ENCODE results near the gene TMEM164.

The TMEM164 gene

DNA sequence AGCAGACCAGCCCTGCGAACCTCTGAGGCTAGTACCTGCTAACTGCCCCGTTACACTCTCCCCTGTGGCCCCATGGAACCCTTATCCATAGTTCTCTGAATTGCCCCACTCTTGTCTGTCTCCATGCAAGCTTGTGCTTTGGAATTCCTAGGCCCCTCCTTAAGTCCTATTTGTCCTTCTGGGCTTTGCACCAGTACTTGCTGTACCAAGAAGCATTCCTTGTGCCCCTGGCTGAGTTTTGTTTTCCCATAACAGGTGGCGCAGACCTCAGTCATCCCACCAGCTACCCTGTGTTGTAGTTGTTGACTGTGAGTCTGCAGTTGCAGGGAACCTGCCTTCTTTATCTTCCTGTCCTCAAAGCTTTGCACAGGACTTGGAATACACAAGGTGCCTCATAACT lies 167.1 kb downstream of the TMEM164 start:
- CTCF ChIA-PET: interaction anchor here (0.7 kb wide), 1 partner anchor 9 kb away, joined by 4 read pairs; no protein-coding TSS in a partner anchor
- Histone ChIP-seq H3K27ac (ENCODE audit: insufficient read depth in 1 of 2, low read depth in 1 of 2, low read length in 2 of 2, poor library complexity in 1 of 2, severe bottlenecking in 2 of 2) (no peak overlapping the region), H3K36me3 (ENCODE audit: control insufficient read depth in 4 of 4, insufficient read depth in 4 of 4, low read length in 3 of 4) (peaks cover 3 to 21% (median 10%) of the 10 kb centered on the region in 4 experiments), H3K27me3 (replicated peaks in 2 of 5; ENCODE audit: control insufficient read depth in 4 of 5, insufficient read depth in 5 of 5, low read length in 4 of 5) (peaks cover 0 to 1% (median 0%) of the 10 kb centered on the region in 5 experiments), H3K4me3 (ENCODE audit: control insufficient read depth in 1 of 7, extremely low read depth in 1 of 7, insufficient read depth in 4 of 7, low read depth in 2 of 7, low read length in 6 of 7) (no peak overlapping the region), H3K4me1 (ENCODE audit: control extremely low read depth in 1 of 4, control insufficient read depth in 4 of 4, insufficient read depth in 4 of 4, low read length in 3 of 4) (peaks cover 0 to 3% (median 1%) of the 10 kb centered on the region in 4 experiments), H3K9me3 (ENCODE audit: control extremely low read depth in 1 of 5, control insufficient read depth in 4 of 5, insufficient read depth in 2 of 5, low read depth in 1 of 5, low read length in 4 of 5) (no peaks in the 10 kb centered on the region)
- POLR2A ChIA-PET: no interaction called here
- no peak for DNase-seq
- WGBS (ENCODE audit: insufficient coverage): 94% methylated on average over 2 of the region's 3 CpGs

DNA sequence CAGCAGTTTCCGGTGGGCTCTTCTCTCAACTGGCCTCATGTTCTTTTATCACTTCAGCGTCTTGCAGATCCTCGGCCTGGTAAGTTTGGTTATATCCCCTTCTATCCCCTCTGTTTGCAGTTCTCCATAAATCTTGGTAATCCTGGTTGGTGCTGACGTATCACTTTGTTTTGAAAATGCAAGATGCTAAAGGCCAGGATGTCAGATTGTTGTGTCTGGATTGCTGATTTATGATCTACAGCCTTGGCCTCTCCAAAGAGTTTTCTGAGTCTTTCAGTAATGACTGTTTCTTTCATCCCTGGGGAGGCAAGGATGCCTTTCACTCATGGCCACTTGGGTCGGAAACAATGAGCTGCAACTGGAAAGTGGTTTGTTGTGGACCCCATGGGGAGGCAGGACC lies 168.5 kb downstream of the TMEM164 start:
- CTCF ChIA-PET: no interaction called here

DNA sequence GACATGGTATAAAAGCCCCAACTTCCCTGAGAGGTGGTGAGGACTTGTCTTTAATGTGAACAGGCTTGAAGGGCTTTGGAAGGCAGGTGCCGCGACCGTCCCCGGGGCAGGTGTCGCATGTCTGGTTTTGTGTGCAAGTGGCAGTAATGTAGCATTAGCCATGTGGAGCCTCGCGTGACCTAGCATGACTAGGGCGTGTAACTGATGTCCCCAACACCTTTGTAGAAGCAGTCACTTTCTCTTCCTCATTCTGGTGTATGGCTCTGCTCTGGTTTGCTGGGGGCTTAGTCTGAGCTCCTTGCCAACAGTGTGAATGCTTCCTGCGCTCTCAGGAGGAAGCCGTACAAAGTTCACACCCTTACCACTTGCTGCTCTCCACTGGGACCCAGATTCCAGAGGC lies 169.3 kb downstream of the TMEM164 start:
- DNase-seq: peak in 1 of 3 donors; percentile 18
- H3K27ac ChIP-seq (ENCODE audit: insufficient read depth in 1 of 2, low read depth in 1 of 2, low read length in 2 of 2, poor library complexity in 1 of 2, severe bottlenecking in 2 of 2): no peak overlapping the region
- WGBS (ENCODE audit: insufficient coverage): 96% methylated on average over 10 of the region's 10 CpGs
- no peak overlapping the region for H3K4me3 ChIP-seq (ENCODE audit: control insufficient read depth in 1 of 7, extremely low read depth in 1 of 7, insufficient read depth in 4 of 7, low read depth in 2 of 7, low read length in 6 of 7)
- H3K9me3 ChIP-seq (ENCODE audit: control extremely low read depth in 1 of 5, control insufficient read depth in 4 of 5, insufficient read depth in 2 of 5, low read depth in 1 of 5, low read length in 4 of 5): peaks cover 0 to 2% (median 0%) of the 10 kb centered on the region in 5 experiments
- ChIA-PET CTCF (interaction anchor here (1.1 kb wide), 1 partner anchor 240 kb away, joined by 4 read pairs; no protein-coding TSS in a partner anchor), POLR2A (no interaction called here)
- peaks cover 5 to 27% (median 11%) of the 10 kb centered on the region in 4 experiments for H3K36me3 ChIP-seq (ENCODE audit: control insufficient read depth in 4 of 4, insufficient read depth in 4 of 4, low read length in 3 of 4)
- H3K27me3 ChIP-seq (replicated peaks in 2 of 5; ENCODE audit: control insufficient read depth in 4 of 5, insufficient read depth in 5 of 5, low read length in 4 of 5): peaks cover 0 to 4% (median 0%) of the 10 kb centered on the region in 5 experiments
- H3K4me1 ChIP-seq (ENCODE audit: control extremely low read depth in 1 of 4, control insufficient read depth in 4 of 4, insufficient read depth in 4 of 4, low read length in 3 of 4): peaks cover 0 to 4% (median 1%) of the 10 kb centered on the region in 4 experiments

More for the DNA sequence above, 168.5 kb downstream of the TMEM164 start:
- peaks cover 3 to 26% (median 10%) of the 10 kb centered on the region in 4 experiments for H3K36me3 ChIP-seq (ENCODE audit: control insufficient read depth in 4 of 4, insufficient read depth in 4 of 4, low read length in 3 of 4)
- no peak overlapping the region for H3K27ac ChIP-seq (ENCODE audit: insufficient read depth in 1 of 2, low read depth in 1 of 2, low read length in 2 of 2, poor library complexity in 1 of 2, severe bottlenecking in 2 of 2)
- H3K27me3 ChIP-seq (replicated peaks in 2 of 5; ENCODE audit: control insufficient read depth in 4 of 5, insufficient read depth in 5 of 5, low read length in 4 of 5): peaks cover 0 to 4% (median 0%) of the 10 kb centered on the region in 5 experiments
- H3K4me1 ChIP-seq (ENCODE audit: control extremely low read depth in 1 of 4, control insufficient read depth in 4 of 4, insufficient read depth in 4 of 4, low read length in 3 of 4): peaks cover 0 to 4% (median 1%) of the 10 kb centered on the region in 4 experiments
- peaks cover 0 to 2% (median 0%) of the 10 kb centered on the region in 5 experiments for H3K9me3 ChIP-seq (ENCODE audit: control extremely low read depth in 1 of 5, control insufficient read depth in 4 of 5, insufficient read depth in 2 of 5, low read depth in 1 of 5, low read length in 4 of 5)
- POLR2A ChIA-PET: no interaction called here
- WGBS (ENCODE audit: insufficient coverage): 83% methylated on average over 5 of the region's 5 CpGs
- DNase-seq: no peak
- H3K4me3 ChIP-seq (ENCODE audit: control insufficient read depth in 1 of 7, extremely low read depth in 1 of 7, insufficient read depth in 4 of 7, low read depth in 2 of 7, low read length in 6 of 7): no peak overlapping the region

DNA sequence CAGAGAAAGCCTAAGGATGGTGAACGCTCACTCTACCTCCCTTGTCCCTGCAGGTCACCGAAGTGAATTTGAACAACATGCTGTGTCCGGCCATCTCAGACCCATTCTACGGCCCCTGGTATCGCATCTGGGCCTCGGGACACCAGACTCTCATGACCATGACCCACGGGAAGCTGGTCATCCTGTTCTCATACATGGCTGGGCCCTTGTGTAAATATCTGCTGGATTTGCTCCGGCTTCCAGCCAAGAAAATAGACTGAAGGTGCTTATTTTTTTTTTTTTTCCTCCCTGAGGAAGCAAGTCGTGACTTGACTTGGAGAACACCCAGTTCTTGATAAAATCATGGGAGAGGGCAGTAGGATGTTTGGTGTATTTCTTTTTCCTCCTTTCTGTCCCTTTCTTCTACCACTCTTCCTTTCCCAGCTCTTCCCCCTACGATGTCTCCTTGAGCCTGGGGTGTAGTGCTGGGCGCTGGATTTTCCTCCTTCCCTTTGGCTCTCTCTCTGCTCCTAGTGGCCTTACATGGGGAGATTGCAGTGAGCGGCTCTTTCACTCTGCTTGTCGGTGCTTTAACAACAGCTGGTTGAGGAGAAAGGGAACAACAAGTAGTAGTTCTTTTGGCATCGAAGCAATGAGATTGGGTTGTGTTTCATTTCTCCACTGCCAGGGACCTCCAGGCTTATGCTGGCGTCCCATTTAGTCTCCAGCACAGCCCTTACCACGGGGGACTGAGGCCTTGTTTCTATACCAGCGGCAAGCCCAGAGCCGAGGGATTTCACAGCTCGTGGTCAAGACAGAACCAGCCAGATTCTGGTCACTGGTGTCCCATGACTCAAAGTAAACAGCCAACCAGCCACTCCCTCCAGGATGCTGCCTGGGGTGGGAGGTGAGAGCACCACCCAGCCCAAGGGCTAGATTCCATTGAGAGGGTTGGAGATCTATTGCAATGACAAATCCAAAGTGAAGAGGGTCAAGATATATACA lies 170.6 kb downstream of the TMEM164 start:
- H3K9me3 ChIP-seq (ENCODE audit: control extremely low read depth in 1 of 5, control insufficient read depth in 4 of 5, insufficient read depth in 2 of 5, low read depth in 1 of 5, low read length in 4 of 5): peaks cover 0 to 2% (median 0%) of the 10 kb centered on the region in 5 experiments
- WGBS (ENCODE audit: insufficient coverage): 92% methylated on average over 15 of the region's 19 CpGs
- DNase-seq: no peak
- peaks cover 0 to 4% (median 0%) of the 10 kb centered on the region in 5 experiments for H3K27me3 ChIP-seq (replicated peaks in 2 of 5; ENCODE audit: control insufficient read depth in 4 of 5, insufficient read depth in 5 of 5, low read length in 4 of 5)
- H3K36me3 ChIP-seq (ENCODE audit: control insufficient read depth in 4 of 4, insufficient read depth in 4 of 4, low read length in 3 of 4): peaks cover 6 to 28% (median 12%) of the 10 kb centered on the region in 4 experiments
- no peak overlapping the region for H3K27ac ChIP-seq (ENCODE audit: insufficient read depth in 1 of 2, low read depth in 1 of 2, low read length in 2 of 2, poor library complexity in 1 of 2, severe bottlenecking in 2 of 2)
- CTCF ChIA-PET: no interaction called here
- H3K4me3 ChIP-seq (ENCODE audit: control insufficient read depth in 1 of 7, extremely low read depth in 1 of 7, insufficient read depth in 4 of 7, low read depth in 2 of 7, low read length in 6 of 7): no peak overlapping the region
- peaks cover 0 to 7% (median 1%) of the 10 kb centered on the region in 4 experiments for H3K4me1 ChIP-seq (ENCODE audit: control extremely low read depth in 1 of 4, control insufficient read depth in 4 of 4, insufficient read depth in 4 of 4, low read length in 3 of 4)
- POLR2A ChIA-PET: no interaction called here

DNA sequence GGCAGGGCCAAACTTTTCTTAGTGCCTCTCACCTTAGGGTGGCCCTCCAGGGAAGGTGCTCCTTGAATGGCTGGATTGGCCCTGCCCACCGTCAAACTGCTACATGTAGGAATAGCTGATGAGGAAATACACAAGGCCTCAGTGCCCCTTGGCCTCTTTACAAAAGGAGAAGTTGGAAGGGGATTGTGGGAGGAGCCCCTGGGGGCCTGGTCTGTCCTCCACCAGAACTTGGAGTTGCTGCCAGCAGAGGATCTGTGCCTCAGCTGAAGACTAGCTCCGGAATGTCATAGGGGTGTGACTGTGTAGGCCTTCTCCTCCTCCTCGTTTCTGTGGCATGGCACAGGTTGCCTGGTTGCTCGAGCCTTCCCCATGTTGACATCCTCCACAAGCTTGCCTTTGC lies 172.2 kb downstream of the TMEM164 start:
- Histone ChIP-seq H3K27me3 (replicated peaks in 2 of 5; ENCODE audit: control insufficient read depth in 4 of 5, insufficient read depth in 5 of 5, low read length in 4 of 5) (peaks cover 0 to 4% (median 0%) of the 10 kb centered on the region in 5 experiments), H3K27ac (ENCODE audit: insufficient read depth in 1 of 2, low read depth in 1 of 2, low read length in 2 of 2, poor library complexity in 1 of 2, severe bottlenecking in 2 of 2) (no peak overlapping the region), H3K4me3 (ENCODE audit: control insufficient read depth in 1 of 7, extremely low read depth in 1 of 7, insufficient read depth in 4 of 7, low read depth in 2 of 7, low read length in 6 of 7) (no peak overlapping the region), H3K4me1 (ENCODE audit: control extremely low read depth in 1 of 4, control insufficient read depth in 4 of 4, insufficient read depth in 4 of 4, low read length in 3 of 4) (peaks cover 0 to 7% (median 1%) of the 10 kb centered on the region in 4 experiments), H3K36me3 (ENCODE audit: control insufficient read depth in 4 of 4, insufficient read depth in 4 of 4, low read length in 3 of 4) (peaks cover 6 to 28% (median 12%) of the 10 kb centered on the region in 4 experiments), H3K9me3 (ENCODE audit: control extremely low read depth in 1 of 5, control insufficient read depth in 4 of 5, insufficient read depth in 2 of 5, low read depth in 1 of 5, low read length in 4 of 5) (peaks cover 0 to 2% (median 0%) of the 10 kb centered on the region in 5 experiments)
- 83% methylated on average over 1 of the region's 4 CpGs for WGBS (ENCODE audit: insufficient coverage)
- peak in 1 of 3 donors; percentile 21 for DNase-seq
- ChIA-PET CTCF (interaction anchor here (1.2 to 1.4 kb wide), 2 partner anchors 8 to 11 kb away, joined by 4 read pairs; no protein-coding TSS in a partner anchor), POLR2A (no interaction called here)

DNA sequence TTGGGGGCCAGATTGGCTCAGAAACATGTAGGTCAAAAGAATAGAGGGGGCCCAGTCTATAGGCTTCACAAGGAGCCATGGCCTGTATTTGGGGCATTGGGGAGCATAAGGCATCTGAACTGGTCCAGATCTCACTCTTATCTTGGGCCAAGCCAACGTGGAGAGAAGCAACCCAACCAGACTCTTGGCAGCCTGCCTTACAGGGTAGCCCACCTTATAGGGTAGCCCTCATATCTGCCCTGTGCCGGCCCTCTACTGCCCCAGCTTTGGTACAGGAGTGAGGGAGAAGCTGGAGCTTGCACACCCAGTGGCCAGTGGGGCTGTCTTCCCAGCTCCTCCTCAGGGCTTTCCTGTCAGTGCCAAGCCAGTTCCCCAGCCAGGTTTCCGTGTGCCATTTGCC lies 172.8 kb downstream of the TMEM164 start:
- H3K4me1 ChIP-seq (ENCODE audit: control extremely low read depth in 1 of 4, control insufficient read depth in 4 of 4, insufficient read depth in 4 of 4, low read length in 3 of 4): peaks cover 0 to 7% (median 1%) of the 10 kb centered on the region in 4 experiments
- H3K36me3 ChIP-seq (ENCODE audit: control insufficient read depth in 4 of 4, insufficient read depth in 4 of 4, low read length in 3 of 4): peaks cover 5 to 28% (median 12%) of the 10 kb centered on the region in 4 experiments
- no peak overlapping the region for H3K27ac ChIP-seq (ENCODE audit: insufficient read depth in 1 of 2, low read depth in 1 of 2, low read length in 2 of 2, poor library complexity in 1 of 2, severe bottlenecking in 2 of 2)
- peaks cover 0 to 2% (median 0%) of the 10 kb centered on the region in 5 experiments for H3K9me3 ChIP-seq (ENCODE audit: control extremely low read depth in 1 of 5, control insufficient read depth in 4 of 5, insufficient read depth in 2 of 5, low read depth in 1 of 5, low read length in 4 of 5)
- DNase-seq: no peak
- POLR2A ChIA-PET: no interaction called here
- CTCF ChIA-PET: interaction anchor here (1.4 kb wide), 1 partner anchor 12 kb away, joined by 4 read pairs; no protein-coding TSS in a partner anchor
- H3K27me3 ChIP-seq (replicated peaks in 2 of 5; ENCODE audit: control insufficient read depth in 4 of 5, insufficient read depth in 5 of 5, low read length in 4 of 5): peaks cover 0 to 4% (median 0%) of the 10 kb centered on the region in 5 experiments
- no peak overlapping the region for H3K4me3 ChIP-seq (ENCODE audit: control insufficient read depth in 1 of 7, extremely low read depth in 1 of 7, insufficient read depth in 4 of 7, low read depth in 2 of 7, low read length in 6 of 7)
- WGBS (ENCODE audit: insufficient coverage): 57% methylated on average over 2 of the region's 3 CpGs
